Measurements from ENCODE around the gene BCL7C. TPM values are rescaled to one million over a fixed set of nuclear protein-coding genes. Genes with fewer than 3 reads are reported as not detected.

Gene BCL7C
- total and polyA plus RNA-seq, 2 of the 13 experiments (the other 11 are each of a cell fraction or from before 2014, with no cell fraction given): 17.7 to 33.8 TPM

DNA sequence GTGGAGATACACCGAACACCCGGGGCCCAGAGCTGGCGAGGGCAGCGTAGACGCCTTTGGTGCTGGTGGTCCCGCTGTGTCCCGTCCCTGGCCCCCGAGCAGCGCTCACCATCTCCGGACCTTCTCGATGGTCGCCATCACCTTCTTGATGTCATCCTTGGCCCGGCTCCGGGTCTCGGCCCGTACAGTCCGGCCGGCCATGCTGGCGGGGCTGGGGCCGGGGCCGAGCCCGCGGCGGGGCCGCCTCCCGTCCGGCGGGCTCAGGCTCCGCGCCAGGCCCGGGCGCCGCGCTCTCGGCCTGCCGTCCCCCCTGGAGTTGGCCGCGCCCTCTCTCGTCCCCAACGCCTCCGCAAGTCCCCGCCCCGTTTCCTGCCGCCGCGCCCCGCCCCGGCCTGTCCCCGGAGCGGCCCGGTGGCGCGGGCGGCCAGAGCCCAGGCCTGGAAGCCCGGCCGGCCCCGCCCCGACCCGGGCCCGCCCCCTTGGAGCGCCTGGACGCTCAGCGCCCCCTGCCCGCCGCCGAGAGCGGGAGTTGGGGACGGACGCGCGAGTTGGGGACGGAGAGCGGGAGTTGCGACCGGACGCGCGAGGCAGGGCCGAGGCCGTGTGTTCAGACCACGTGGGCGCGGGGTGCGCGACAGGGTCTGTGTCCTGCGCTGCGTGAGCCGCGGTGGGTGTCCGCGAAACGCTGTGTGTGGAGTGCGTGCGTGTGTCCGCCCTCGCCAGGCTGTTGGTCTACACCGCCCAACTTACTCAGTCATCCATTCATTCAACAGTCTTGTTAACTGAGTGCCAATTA, at the start of gene BCL7C (continued):
- TF ChIP-seq, protein P1, sequence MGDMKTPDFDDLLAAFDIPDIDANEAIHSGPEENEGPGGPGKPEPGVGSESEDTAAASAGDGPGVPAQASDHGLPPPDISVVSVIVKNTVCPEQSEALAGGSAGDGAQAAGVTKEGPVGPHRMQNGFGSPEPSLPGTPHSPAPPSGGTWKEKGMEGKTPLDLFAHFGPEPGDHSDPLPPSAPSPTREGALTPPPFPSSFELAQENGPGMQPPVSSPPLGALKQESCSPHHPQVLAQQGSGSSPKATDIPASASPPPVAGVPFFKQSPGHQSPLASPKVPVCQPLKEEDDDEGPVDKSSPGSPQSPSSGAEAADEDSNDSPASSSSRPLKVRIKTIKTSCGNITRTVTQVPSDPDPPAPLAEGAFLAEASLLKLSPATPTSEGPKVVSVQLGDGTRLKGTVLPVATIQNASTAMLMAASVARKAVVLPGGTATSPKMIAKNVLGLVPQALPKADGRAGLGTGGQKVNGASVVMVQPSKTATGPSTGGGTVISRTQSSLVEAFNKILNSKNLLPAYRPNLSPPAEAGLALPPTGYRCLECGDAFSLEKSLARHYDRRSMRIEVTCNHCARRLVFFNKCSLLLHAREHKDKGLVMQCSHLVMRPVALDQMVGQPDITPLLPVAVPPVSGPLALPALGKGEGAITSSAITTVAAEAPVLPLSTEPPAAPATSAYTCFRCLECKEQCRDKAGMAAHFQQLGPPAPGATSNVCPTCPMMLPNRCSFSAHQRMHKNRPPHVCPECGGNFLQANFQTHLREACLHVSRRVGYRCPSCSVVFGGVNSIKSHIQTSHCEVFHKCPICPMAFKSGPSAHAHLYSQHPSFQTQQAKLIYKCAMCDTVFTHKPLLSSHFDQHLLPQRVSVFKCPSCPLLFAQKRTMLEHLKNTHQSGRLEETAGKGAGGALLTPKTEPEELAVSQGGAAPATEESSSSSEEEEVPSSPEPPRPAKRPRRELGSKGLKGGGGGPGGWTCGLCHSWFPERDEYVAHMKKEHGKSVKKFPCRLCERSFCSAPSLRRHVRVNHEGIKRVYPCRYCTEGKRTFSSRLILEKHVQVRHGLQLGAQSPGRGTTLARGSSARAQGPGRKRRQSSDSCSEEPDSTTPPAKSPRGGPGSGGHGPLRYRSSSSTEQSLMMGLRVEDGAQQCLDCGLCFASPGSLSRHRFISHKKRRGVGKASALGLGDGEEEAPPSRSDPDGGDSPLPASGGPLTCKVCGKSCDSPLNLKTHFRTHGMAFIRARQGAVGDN (CRISPR knock-in tag; IDR thresholded peaks at IDR 0.05): peak; percentile 99
- TF ChIP-seq NCOA1 (CRISPR knock-in tag; IDR thresholded peaks at IDR 0.05) (no peak), SPEN (CRISPR knock-in tag; IDR thresholded peaks at IDR 0.05; ENCODE audit: low read depth) (peak; percentile 96), SUZ12 (IDR thresholded peaks at IDR 0.05; ENCODE audit: low read depth, low read length) (no peak), PAWR (CRISPR knock-in tag; IDR thresholded peaks at IDR 0.05; ENCODE audit: borderline replicate concordance) (peak; percentile 34; the same call in 1 of the 2 replicates), AKAP8 (CRISPR knock-in tag; IDR thresholded peaks at IDR 0.05) (peak; percentile 96), ESRRA (CRISPR knock-in tag; IDR thresholded peaks at IDR 0.05; ENCODE audit: low read depth) (peak; percentile 81), NPAS2 (CRISPR knock-in tag; IDR thresholded peaks at IDR 0.05; ENCODE audit: borderline replicate concordance) (no peak), GTF3A (CRISPR knock-in tag; conservative IDR thresholded peaks at IDR 0.05) (no peak; the same call in 1 of the 2 replicates), RELA (CRISPR knock-in tag; IDR thresholded peaks at IDR 0.05) (no peak), ZNF292 (CRISPR knock-in tag; IDR thresholded peaks at IDR 0.05; ENCODE audit: borderline replicate concordance, low read depth) (0 out of 2 replicates have a peak, but pooled peaks have one; percentile 54), KMT2A (CRISPR knock-in tag; IDR thresholded peaks at IDR 0.05) (peak; percentile 77), ZNF850 (CRISPR knock-in tag; conservative IDR thresholded peaks at IDR 0.05) (no peak), PCBP2 (optimal IDR thresholded peaks at IDR 0.05; ENCODE audit: low read depth, low read length, poor library complexity, severe bottlenecking) (no peak), ZNF354B (CRISPR knock-in tag; IDR thresholded peaks at IDR 0.05) (no peak)
- TF ChIP-seq, protein P2, sequence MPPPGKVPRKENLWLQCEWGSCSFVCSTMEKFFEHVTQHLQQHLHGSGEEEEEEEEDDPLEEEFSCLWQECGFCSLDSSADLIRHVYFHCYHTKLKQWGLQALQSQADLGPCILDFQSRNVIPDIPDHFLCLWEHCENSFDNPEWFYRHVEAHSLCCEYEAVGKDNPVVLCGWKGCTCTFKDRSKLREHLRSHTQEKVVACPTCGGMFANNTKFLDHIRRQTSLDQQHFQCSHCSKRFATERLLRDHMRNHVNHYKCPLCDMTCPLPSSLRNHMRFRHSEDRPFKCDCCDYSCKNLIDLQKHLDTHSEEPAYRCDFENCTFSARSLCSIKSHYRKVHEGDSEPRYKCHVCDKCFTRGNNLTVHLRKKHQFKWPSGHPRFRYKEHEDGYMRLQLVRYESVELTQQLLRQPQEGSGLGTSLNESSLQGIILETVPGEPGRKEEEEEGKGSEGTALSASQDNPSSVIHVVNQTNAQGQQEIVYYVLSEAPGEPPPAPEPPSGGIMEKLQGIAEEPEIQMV (CRISPR knock-in tag; IDR thresholded peaks at IDR 0.05; ENCODE audit: low read depth): peak; percentile 95
- TF ChIP-seq, protein P3, sequence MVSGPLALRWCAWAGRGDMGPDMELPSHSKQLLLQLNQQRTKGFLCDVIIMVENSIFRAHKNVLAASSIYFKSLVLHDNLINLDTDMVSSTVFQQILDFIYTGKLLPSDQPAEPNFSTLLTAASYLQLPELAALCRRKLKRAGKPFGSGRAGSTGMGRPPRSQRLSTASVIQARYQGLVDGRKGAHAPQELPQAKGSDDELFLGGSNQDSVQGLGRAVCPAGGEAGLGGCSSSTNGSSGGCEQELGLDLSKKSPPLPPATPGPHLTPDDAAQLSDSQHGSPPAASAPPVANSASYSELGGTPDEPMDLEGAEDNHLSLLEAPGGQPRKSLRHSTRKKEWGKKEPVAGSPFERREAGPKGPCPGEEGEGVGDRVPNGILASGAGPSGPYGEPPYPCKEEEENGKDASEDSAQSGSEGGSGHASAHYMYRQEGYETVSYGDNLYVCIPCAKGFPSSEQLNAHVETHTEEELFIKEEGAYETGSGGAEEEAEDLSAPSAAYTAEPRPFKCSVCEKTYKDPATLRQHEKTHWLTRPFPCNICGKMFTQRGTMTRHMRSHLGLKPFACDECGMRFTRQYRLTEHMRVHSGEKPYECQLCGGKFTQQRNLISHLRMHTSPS (CRISPR knock-in tag; IDR thresholded peaks at IDR 0.05; ENCODE audit: low read depth): peak; percentile 89
- TF ChIP-seq, protein P4, sequence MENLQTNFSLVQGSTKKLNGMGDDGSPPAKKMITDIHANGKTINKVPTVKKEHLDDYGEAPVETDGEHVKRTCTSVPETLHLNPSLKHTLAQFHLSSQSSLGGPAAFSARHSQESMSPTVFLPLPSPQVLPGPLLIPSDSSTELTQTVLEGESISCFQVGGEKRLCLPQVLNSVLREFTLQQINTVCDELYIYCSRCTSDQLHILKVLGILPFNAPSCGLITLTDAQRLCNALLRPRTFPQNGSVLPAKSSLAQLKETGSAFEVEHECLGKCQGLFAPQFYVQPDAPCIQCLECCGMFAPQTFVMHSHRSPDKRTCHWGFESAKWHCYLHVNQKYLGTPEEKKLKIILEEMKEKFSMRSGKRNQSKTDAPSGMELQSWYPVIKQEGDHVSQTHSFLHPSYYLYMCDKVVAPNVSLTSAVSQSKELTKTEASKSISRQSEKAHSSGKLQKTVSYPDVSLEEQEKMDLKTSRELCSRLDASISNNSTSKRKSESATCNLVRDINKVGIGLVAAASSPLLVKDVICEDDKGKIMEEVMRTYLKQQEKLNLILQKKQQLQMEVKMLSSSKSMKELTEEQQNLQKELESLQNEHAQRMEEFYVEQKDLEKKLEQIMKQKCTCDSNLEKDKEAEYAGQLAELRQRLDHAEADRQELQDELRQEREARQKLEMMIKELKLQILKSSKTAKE (CRISPR knock-in tag; IDR thresholded peaks at IDR 0.05; ENCODE audit: borderline replicate concordance): no peak

Data from HepG2 (cell line).